Small intestine (tissue), 16 donors: ENCODE results near the gene SGIP1. TPM values are rescaled to one million over a fixed set of nuclear protein-coding genes. Genes with fewer than 3 reads are reported as not detected.

ENCODE experiments used
- DNase-seq, 2 donors: peaks; one replicate each; pipeline versions ENCODE4 v3.0.0 to v3.0.0-alpha.2; 2013
- FAIRE-seq: peaks from 2 replicates; lab custom pipeline; 2012; peaks lifted over from hg19 to GRCh38; lab: Jason Lieb, UNC
- H3K27ac ChIP-seq, 3 donors: one replicate each; pipeline ENCODE4 v1.5.1; 2013; ENCODE audit warnings: low read length in 2 of 3, mild to moderate bottlenecking in 2 of 3, control low read depth in 1 of 3, inconsistent platforms in 1 of 3, low read depth in 1 of 3, moderate library complexity in 1 of 3
- H3K27me3 ChIP-seq, 3 donors: one replicate each; pipeline ENCODE4 v1.6.1; 2013; ENCODE audit warnings: low read length in 3 of 3, inconsistent platforms in 1 of 3; ENCODE audit not compliant: control insufficient read depth in 3 of 3, insufficient read depth in 3 of 3
- H3K36me3 ChIP-seq, 3 donors: one replicate each; pipeline ENCODE4 v1.6.1; 2013; ENCODE audit warnings: low read length in 3 of 3, inconsistent platforms in 1 of 3, low read depth in 1 of 3, mild to moderate bottlenecking in 1 of 3, moderate library complexity in 1 of 3; ENCODE audit not compliant: control insufficient read depth in 3 of 3, insufficient read depth in 2 of 3
- H3K4me1 ChIP-seq, 3 donors: one replicate each; pipeline ENCODE4 v1.6.1; 2013; ENCODE audit warnings: low read length in 2 of 3, inconsistent platforms in 1 of 3, low read depth in 1 of 3, mild to moderate bottlenecking in 1 of 3, moderate library complexity in 1 of 3; ENCODE audit not compliant: control insufficient read depth in 3 of 3, insufficient read depth in 2 of 3
- H3K4me3 ChIP-seq, 3 donors: one replicate each; pipeline ENCODE4 v1.5.1; 2013; ENCODE audit warnings: low read length in 3 of 3, control low read depth in 1 of 3, inconsistent platforms in 1 of 3, low read depth in 1 of 3, mild to moderate bottlenecking in 1 of 3, moderate library complexity in 1 of 3
- H3K9me3 ChIP-seq, 2 donors: one replicate each; pipeline ENCODE4 v1.6.1; 2013; ENCODE audit warnings: low read depth in 1 of 2, low read length in 1 of 2; ENCODE audit not compliant: control insufficient read depth in 2 of 2, insufficient read depth in 1 of 2
- WGBS, 3 donors: extraction: QIAGEN DNeasy Blood & Tissue Kit; methylation state at CpG; one replicate each; pipeline ENCODE4 v1.1.7; 2013; 5-methylcytosine and 5-hydroxymethylcytosine counted together
- long read RNA-seq, 10 donors: transcript quantifications; one replicate each; lab custom pipeline, GENCODE V29; 2026
- polyA plus RNA-seq, 4 donors: library from polyadenylated mRNA; stranded (reverse) in 3 of 4; unstranded in 1 of 4; fragments of 200-250 nt in 3 of 4; fragments of 120-200 nt in 1 of 4; gene quantifications; one replicate each; pipeline versions ENCODE4 v1.2.1 to v1.2.3, GENCODE V29; 2013
- donor health status: healthy with polysubstance abuse.
- donor health status: control.
- donor health status: control.
- donor health status: Bipolar disorder and iron deficiency.
- donor health status: healthy.

The SGIP1 gene
- 1 to 10 TPM in 2 of 4 donors, not detected in 2; 1.6 to 2.2 TPM for polyA plus RNA-seq
- long read RNA-seq, donor 1: 0 reads
- long read RNA-seq, donor 2: 0 reads
- long read RNA-seq, donor 3: 0 reads
- long read RNA-seq, donor 4: 0 reads
- long read RNA-seq, donor 5: 0 reads
- long read RNA-seq, donor 6: 0 reads
- long read RNA-seq, donor 7: 0 reads
- long read RNA-seq, donor 8: 0 reads
- long read RNA-seq, donor 9: 0 reads
- long read RNA-seq, donor 10, partial matches to known transcripts: 0 of 1 reads
- long read RNA-seq, donor 10, other reads (novel, unspliced or antisense): 0 of 1 reads

GRCh38 chr1:66533804-66534740 is at the start of gene SGIP1:
SGIP1 (plus strand) TSS chr1:66534153; CDS start chr1:66534359, 206 bp downstream.
- no peaks in the 10 kb centered on the region for H3K9me3 ChIP-seq
- H3K27ac ChIP-seq: peak within 1 kb of the TSS in 2 of 3 donors; percentile 65 to 79
- FAIRE-seq (no peak), DNase-seq (peak; percentile 11 to 42)
- peaks cover 0 to 30% (median 0%) of the 10 kb centered on the region in 3 donors for H3K27me3 ChIP-seq
- H3K36me3 ChIP-seq: no peaks in the 10 kb centered on the region
- WGBS, 3 donors: 15 to 20% (median 17%) methylated on average over 25 of the region's 25 CpGs
- H3K4me1 ChIP-seq: no peaks in the 10 kb centered on the region
- peak within 1 kb of the TSS in 2 of 3 donors; percentile 20 to 49 for H3K4me3 ChIP-seq

- Histone ChIP-seq H3K9me3 (no peaks in the 10 kb centered on the region), H3K27ac (no peak overlapping the region), H3K4me1 (no peaks in the 10 kb centered on the region), H3K27me3 (no peaks in the 10 kb centered on the region), H3K4me3 (no peak overlapping the region), H3K36me3 (no peaks in the 10 kb centered on the region)
- DNase-seq (no peak), FAIRE-seq (no peak)
- 65 to 76% (median 67%) methylated on average over 2 of the region's 2 CpGs for WGBS, 3 donors
Observed at GRCh38 chr1:66489151-66489550, 44.8 kb upstream of the SGIP1 start.

GRCh38 chr1:66489972-66490601 is 43.9 kb upstream of the SGIP1 start:
- Histone ChIP-seq H3K36me3 (no peaks in the 10 kb centered on the region), H3K4me3 (no peak overlapping the region), H3K27ac (no peak overlapping the region), H3K9me3 (no peaks in the 10 kb centered on the region), H3K27me3 (no peaks in the 10 kb centered on the region), H3K4me1 (no peaks in the 10 kb centered on the region)
- 46 to 74% (median 54%) methylated on average over 2 of the region's 2 CpGs for WGBS, 3 donors
- FAIRE-seq (no peak), DNase-seq (no peak)

GRCh38 chr1:66490816-66491215 is 43.1 kb upstream of the SGIP1 start:
- no peak overlapping the region for H3K27ac ChIP-seq
- H3K4me1 ChIP-seq: no peaks in the 10 kb centered on the region
- no peak overlapping the region for H3K4me3 ChIP-seq
- WGBS, 3 donors: 29 to 39% (median 31%) methylated on average over 2 of the region's 2 CpGs
- no peaks in the 10 kb centered on the region for H3K36me3 ChIP-seq
- DNase-seq: no peak
- no peaks in the 10 kb centered on the region for H3K9me3 ChIP-seq
- no peak for FAIRE-seq
- no peaks in the 10 kb centered on the region for H3K27me3 ChIP-seq

GRCh38 chr1:66492424-66492823 is 41.5 kb upstream of the SGIP1 start:
- Histone ChIP-seq H3K4me3 (no peak overlapping the region), H3K36me3 (no peaks in the 10 kb centered on the region), H3K27me3 (no peaks in the 10 kb centered on the region), H3K27ac (no peak overlapping the region), H3K4me1 (no peaks in the 10 kb centered on the region), H3K9me3 (no peaks in the 10 kb centered on the region)
- no peak for DNase-seq
- no peak for FAIRE-seq
- WGBS, 3 donors: 54 to 82% (median 73%) methylated on average over 1 of the region's 1 CpG

- DNase-seq: no peak
- H3K36me3 ChIP-seq: no peaks in the 10 kb centered on the region
- WGBS, 3 donors: 86 to 93% (median 90%) methylated on average over 2 of the region's 2 CpGs
- H3K4me3 ChIP-seq: no peak overlapping the region
- H3K9me3 ChIP-seq: no peaks in the 10 kb centered on the region
- H3K4me1 ChIP-seq: no peaks in the 10 kb centered on the region
- no peak overlapping the region for H3K27ac ChIP-seq
- FAIRE-seq: no peak
- H3K27me3 ChIP-seq: no peaks in the 10 kb centered on the region
Observed at GRCh38 chr1:66493731-66494130, 40.2 kb upstream of the SGIP1 start.

- FAIRE-seq: no peak
- Histone ChIP-seq H3K4me3 (no peak overlapping the region), H3K36me3 (no peaks in the 10 kb centered on the region), H3K27me3 (no peaks in the 10 kb centered on the region), H3K27ac (no peak overlapping the region), H3K4me1 (no peaks in the 10 kb centered on the region), H3K9me3 (no peaks in the 10 kb centered on the region)
- 72 to 81% (median 78%) methylated on average over 1 of the region's 1 CpG for WGBS, 3 donors
- DNase-seq: no peak
Observed at GRCh38 chr1:66494482-66494881, 39.5 kb upstream of the SGIP1 start.

GRCh38 chr1:66495495-66495894 is 38.5 kb upstream of the SGIP1 start:
- no peaks in the 10 kb centered on the region for H3K4me1 ChIP-seq
- 88 to 90% (median 89%) methylated on average over 1 of the region's 1 CpG for WGBS, 3 donors
- no peak overlapping the region for H3K4me3 ChIP-seq
- no peaks in the 10 kb centered on the region for H3K27me3 ChIP-seq
- no peaks in the 10 kb centered on the region for H3K9me3 ChIP-seq
- DNase-seq (no peak), FAIRE-seq (no peak)
- no peak overlapping the region for H3K27ac ChIP-seq
- H3K36me3 ChIP-seq: no peaks in the 10 kb centered on the region
